H1 (cell line): ENCODE results near the gene RBM4B. TPM values are rescaled to one million over a fixed set of nuclear protein-coding genes. Genes with fewer than 3 reads are reported as not detected.

Experiments used
- CTCF ChIA-PET: fragments of 300-600 bp; sonication (Branson Sonifier 250); formaldehyde crosslinking; loops from one replicate; lab custom pipeline; 2021; ENCODE audit not compliant: partially characterized antibody; lab: Charles Lee
- POLR2A ChIA-PET: fragments of 300-600 bp; sonication (Branson Sonifier 250); formaldehyde crosslinking; loops from one replicate; lab custom pipeline; 2021; ENCODE audit warnings: inconsistent platforms; ENCODE audit not compliant: partially characterized antibody; lab: Charles Lee
- DNase-seq, 2 experiments: peaks; one replicate each; pipeline versions ENCODE4 v3.0.0 to v3.0.0-alpha.2; 2010 to 2022; ENCODE audit warnings: low spot score in 2 of 2, low read depth in 1 of 2, mixed read lengths in 1 of 2
- FAIRE-seq: peaks from 2 replicates; lab custom pipeline; 2011; peaks lifted over from hg19 to GRCh38; lab: Jason Lieb, UNC
- H2AFZ ChIP-seq: 2 replicates; pipeline ENCODE4 v1.8.1; 2012; ENCODE audit warnings: low read length, inconsistent platforms
- H2AK5ac ChIP-seq: 2 replicates; pipeline ENCODE4 v1.6.1; 2013; ENCODE audit warnings: low read depth, low read length
- H2BK120ac ChIP-seq: replicated peaks from 2 replicates; pipeline ENCODE3; 2013; ENCODE audit warnings: low read depth, low read length, inconsistent platforms
- H2BK12ac ChIP-seq: 2 replicates; pipeline ENCODE4 v1.6.1; 2013; ENCODE audit warnings: low read depth, low read length
- H2BK15ac ChIP-seq: 2 replicates; pipeline ENCODE4 v1.6.1; 2013; ENCODE audit warnings: low read length
- H2BK20ac ChIP-seq: 2 replicates; pipeline ENCODE4 v1.6.1; 2013; ENCODE audit warnings: low read length
- H2BK5ac ChIP-seq: 2 replicates; pipeline ENCODE4 v1.6.1; 2013; ENCODE audit warnings: low read depth, low read length
- H3K14ac ChIP-seq: 2 replicates; pipeline ENCODE4 v1.6.1; 2013; ENCODE audit warnings: inconsistent platforms; ENCODE audit not compliant: insufficient read length
- H3K18ac ChIP-seq: 2 replicates; pipeline ENCODE4 v1.6.1; 2013; ENCODE audit warnings: low read length; ENCODE audit errors: extremely low read depth
- H3K23ac ChIP-seq: 2 replicates; pipeline ENCODE4 v1.6.1; 2013; ENCODE audit warnings: inconsistent platforms; ENCODE audit not compliant: insufficient read length
- H3K23me2 ChIP-seq: 2 replicates; pipeline ENCODE4 v1.6.1; 2013; ENCODE audit warnings: low read depth, low read length
- H3K27ac ChIP-seq: 2 replicates; pipeline ENCODE4 v1.6.1; 2011; ENCODE audit warnings: low read depth, low read length, inconsistent platforms
- H3K27me3 ChIP-seq, 4 experiments: replicated peaks in 1 of 4; 1 replicate in 1 of 4; 2 replicates in 3 of 4; pipeline versions ENCODE4 v1.6.1 to v1.8.1; 2011 to 2013; ENCODE audit warnings: low read length in 3 of 4, mild to moderate bottlenecking in 3 of 4, inconsistent platforms in 2 of 4, mixed read lengths in 2 of 4, moderate library complexity in 1 of 4; ENCODE audit not compliant: control insufficient read depth in 3 of 4, insufficient read depth in 3 of 4; ENCODE audit errors: extremely low read depth in 1 of 4
- H3K36me3 ChIP-seq, 4 experiments: 2 replicates each; pipeline versions ENCODE4 v1.6.1 to v1.8.1; 2011 to 2013; ENCODE audit warnings: mild to moderate bottlenecking in 4 of 4, low read length in 3 of 4, moderate library complexity in 2 of 4, control low read depth in 1 of 4, inconsistent platforms in 1 of 4; ENCODE audit not compliant: insufficient read depth in 4 of 4, control insufficient read depth in 2 of 4
- H3K4ac ChIP-seq: replicated peaks from 2 replicates; pipeline ENCODE3; 2013; ENCODE audit warnings: low read length, low read depth, mixed read lengths, inconsistent platforms; ENCODE audit not compliant: insufficient read length
- H3K4me1 ChIP-seq, 4 experiments: replicated peaks in 1 of 4; 1 replicate in 1 of 4; 2 replicates in 3 of 4; pipeline versions ENCODE4 v1.6.1 to v1.8.1; 2011 to 2013; ENCODE audit warnings: low read length in 3 of 4, inconsistent platforms in 2 of 4, mixed read lengths in 1 of 4; ENCODE audit not compliant: insufficient read depth in 4 of 4, control insufficient read depth in 3 of 4
- H3K4me2 ChIP-seq, 2 experiments: 2 replicates each; pipeline versions ENCODE4 v1.6.1 to v1.8.1; 2011 to 2013; ENCODE audit warnings: low read depth in 2 of 2, low read length in 2 of 2, control low read depth in 1 of 2, inconsistent platforms in 1 of 2, mild to moderate bottlenecking in 1 of 2; ENCODE audit not compliant: insufficient read depth in 1 of 2
- H3K4me3 ChIP-seq, 4 experiments: fragments of 200-600, 300-600 bp in 1 of 4; sonication (generic), shearing (Covaris generic), sonication (Bioruptor Twin) in 1 of 4; 2 replicates each; pipeline versions ENCODE4 v1.5.1 to v1.8.1; 2011 to 2016; ENCODE audit warnings: low read length in 4 of 4, low read depth in 3 of 4, control low read depth in 2 of 4, inconsistent platforms in 2 of 4, mild to moderate bottlenecking in 2 of 4, mixed read lengths in 1 of 4, moderate library complexity in 1 of 4; ENCODE audit not compliant: insufficient read depth in 2 of 4; ENCODE audit errors: extremely low read depth in 1 of 4
- H3K56ac ChIP-seq: replicated peaks from 2 replicates; pipeline ENCODE3; 2013; ENCODE audit warnings: low read depth, mild to moderate bottlenecking, mixed read lengths, low read length, inconsistent platforms; ENCODE audit not compliant: insufficient read length
- H3K79me1 ChIP-seq: 2 replicates; pipeline ENCODE4 v1.6.1; 2013; ENCODE audit warnings: low read depth, low read length, control low read depth
- H3K79me2 ChIP-seq, 2 experiments: 2 replicates each; pipeline versions ENCODE4 v1.6.1 to v1.8.1; 2012 to 2013; ENCODE audit warnings: low read length in 2 of 2, mild to moderate bottlenecking in 2 of 2, inconsistent platforms in 1 of 2; ENCODE audit not compliant: insufficient read depth in 2 of 2, control insufficient read depth in 1 of 2
- H3K9ac ChIP-seq, 4 experiments: replicated peaks in 1 of 4; 1 replicate in 1 of 4; 2 replicates in 3 of 4; pipeline versions ENCODE4 v1.6.1 to v1.8.1; 2011 to 2013; ENCODE audit warnings: low read depth in 3 of 4, low read length in 3 of 4, control low read depth in 2 of 4, mild to moderate bottlenecking in 2 of 4, moderate library complexity in 2 of 4, inconsistent platforms in 1 of 4; ENCODE audit errors: extremely low read depth in 1 of 4
- H3K9me3 ChIP-seq, 2 experiments: 2 replicates each; pipeline versions ENCODE4 v1.6.1 to v1.8.1; 2012 to 2013; ENCODE audit warnings: mild to moderate bottlenecking in 2 of 2, moderate library complexity in 2 of 2, control low read depth in 1 of 2, inconsistent platforms in 1 of 2, low read depth in 1 of 2, low read length in 1 of 2, mixed read lengths in 1 of 2; ENCODE audit not compliant: insufficient read depth in 2 of 2
- H4K20me1 ChIP-seq, 2 experiments: replicated peaks in 1 of 2; 2 replicates each; pipeline versions ENCODE3 to v1.8.1; 2011 to 2013; ENCODE audit warnings: inconsistent platforms in 2 of 2, low read length in 2 of 2, mild to moderate bottlenecking in 1 of 2; ENCODE audit not compliant: insufficient read depth in 2 of 2, control insufficient read depth in 1 of 2
- H4K5ac ChIP-seq: 2 replicates; pipeline ENCODE4 v1.6.1; 2013; ENCODE audit warnings: low read length, low read depth, mixed read lengths, inconsistent platforms; ENCODE audit not compliant: insufficient read length
- H4K8ac ChIP-seq: 2 replicates; pipeline ENCODE4 v1.8.0; 2013; ENCODE audit warnings: mild to moderate bottlenecking, moderate library complexity, low read length, inconsistent platforms; ENCODE audit not compliant: insufficient read depth; ENCODE audit errors: extremely low read depth
- H4K91ac ChIP-seq: replicated peaks from 2 replicates; pipeline ENCODE3; 2013; ENCODE audit warnings: low read length, mixed read lengths, inconsistent platforms; ENCODE audit not compliant: insufficient read length
- BRCA1 ChIP-seq: IDR thresholded peaks from 2 replicates; pipeline ENCODE4 v1.6.1; 2012; ENCODE audit warnings: low read depth, low read length, improper control_type of control experiment
- FOSL1 ChIP-seq: IDR thresholded peaks from 2 replicates; pipeline ENCODE4 v1.6.1; 2011; ENCODE audit warnings: mild to moderate bottlenecking, low read depth, low read length, moderate library complexity; ENCODE audit not compliant: insufficient read depth
- GTF2F1 ChIP-seq: IDR thresholded peaks from 2 replicates; pipeline ENCODE4 v1.6.1; 2012; ENCODE audit warnings: low read depth, low read length, improper control_type of control experiment, borderline replicate concordance
- POU5F1 ChIP-seq: IDR thresholded peaks from 2 replicates; pipeline ENCODE4 v1.6.1; 2011; ENCODE audit warnings: low read depth, mild to moderate bottlenecking, low read length, moderate library complexity
- SP2 ChIP-seq: IDR thresholded peaks from 2 replicates; pipeline ENCODE4 v1.6.1; 2012; ENCODE audit warnings: mild to moderate bottlenecking, low read length, inconsistent platforms
- TCF12 ChIP-seq: IDR thresholded peaks from 2 replicates; pipeline ENCODE4 v1.6.1; 2011; ENCODE audit warnings: low read depth, mild to moderate bottlenecking, low read length
- ZNF274 ChIP-seq: IDR thresholded peaks from 2 replicates; pipeline ENCODE4 v1.7.0; 2012; ENCODE audit warnings: low read length, borderline replicate concordance; ENCODE audit errors: extremely low read depth
- WGBS, 2 experiments: shearing (Covaris generic) in 1 of 2; methylation state at CpG; one replicate each; pipeline versions ENCODE4 v1.1.6 to v1.1.7; 2013 to 2015; ENCODE audit warnings: low lambda C conversion rate in 2 of 2, mixed read lengths in 2 of 2, inconsistent platforms in 1 of 2, low coverage in 1 of 2, missing lambda C conversion rate in 1 of 2; ENCODE audit not compliant: insufficient replicate concordance in 2 of 2, insufficient coverage in 1 of 2, insufficient read length in 1 of 2; ENCODE audit errors: extremely low coverage in 1 of 2, missing lambda C conversion rate in 1 of 2; 5-methylcytosine and 5-hydroxymethylcytosine counted together
- polyA plus RNA-seq, 7 experiments: library from polyadenylated mRNA; depleted of rRNA in 3 of 7; stranded (reverse) in 5 of 7; unstranded in 2 of 7; fragments of >200 nt in 5 of 7; fragments of 200-250 nt in 2 of 7; gene quantifications; 1 replicate in 5 of 7; 2 replicates in 1 of 7; 4 replicates in 1 of 7; pipeline versions ENCODE4 v1.2.1 to v1.2.3, GENCODE V29; 2011 to 2013; ENCODE audit warnings: missing spikeins in 2 of 7, mixed read lengths in 2 of 7
- total RNA-seq: library from RNA; stranded (reverse); fragmentation: NEBNext Ultra II Directional; extraction: Animal tissue kit (Norgen Biotek cat#: 25700); gene quantifications from 2 replicates; pipeline ENCODE4 v1.2.1, GENCODE V29; 2021
- TF ChIP-seq, protein P1 (sequence below): IDR thresholded peaks from 2 replicates; pipeline ENCODE4 v1.6.1; 2012; ENCODE audit warnings: low read length, inconsistent platforms

RBM4B gene
- total and polyA plus RNA-seq, 2 of the 8 experiments (the other 6 are each of a cell fraction or from before 2014, with no cell fraction given), result 27.5 to 30.5 TPM

DNA sequence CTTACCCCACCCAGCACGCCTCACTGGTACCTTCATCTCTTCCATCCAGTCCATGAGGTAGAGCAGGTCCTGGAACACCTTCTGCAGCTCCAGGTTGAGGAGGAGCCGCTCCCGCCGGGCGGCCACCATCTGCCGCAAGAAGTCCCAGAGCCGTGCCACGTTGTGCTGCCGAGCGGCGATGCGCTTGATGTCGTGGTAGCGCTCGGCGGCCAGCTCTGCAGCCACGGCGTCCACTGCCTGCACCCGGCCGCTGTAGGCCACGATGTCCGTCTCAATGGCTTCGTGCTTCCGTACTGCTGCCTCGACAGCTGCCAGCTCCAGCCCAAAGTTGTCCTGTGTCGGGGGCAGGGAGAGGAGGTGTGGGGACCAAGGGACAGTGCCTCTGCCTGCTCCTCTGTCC, 29.8 kb upstream of the RBM4B start:
- H3K27ac ChIP-seq, result no peak overlapping the region
- H3K9ac ChIP-seq, result no peak overlapping the region
- no peak overlapping the region for H3K14ac ChIP-seq
- ChIA-PET CTCF (interaction anchor here (1.7 kb wide), 1 partner anchor 14 kb away, joined by 5 read pairs; no protein-coding TSS in a partner anchor), POLR2A (interaction anchor here (0.9 to 1.0 kb wide), 2 partner anchors 9 to 11 kb away, joined by 3 read pairs; no protein-coding TSS in a partner anchor)
- no peak overlapping the region for H4K91ac ChIP-seq
- H2BK120ac ChIP-seq, result no peak overlapping the region
- DNase-seq (no peak), FAIRE-seq (no peak)
- no peak overlapping the region for H2BK5ac ChIP-seq
- WGBS, 2 experiments, result 94% methylated on average over 26 of the region's 26 CpGs; no CpG with 5 or more reads in 1 of the 2 experiments
- TF ChIP-seq TCF12 (no peak), GTF2F1 (no peak), FOSL1 (no peak), SP2 (no peak), BRCA1 (no peak), ZNF274 (no peak), POU5F1 (no peak)
- TF ChIP-seq, protein P1, sequence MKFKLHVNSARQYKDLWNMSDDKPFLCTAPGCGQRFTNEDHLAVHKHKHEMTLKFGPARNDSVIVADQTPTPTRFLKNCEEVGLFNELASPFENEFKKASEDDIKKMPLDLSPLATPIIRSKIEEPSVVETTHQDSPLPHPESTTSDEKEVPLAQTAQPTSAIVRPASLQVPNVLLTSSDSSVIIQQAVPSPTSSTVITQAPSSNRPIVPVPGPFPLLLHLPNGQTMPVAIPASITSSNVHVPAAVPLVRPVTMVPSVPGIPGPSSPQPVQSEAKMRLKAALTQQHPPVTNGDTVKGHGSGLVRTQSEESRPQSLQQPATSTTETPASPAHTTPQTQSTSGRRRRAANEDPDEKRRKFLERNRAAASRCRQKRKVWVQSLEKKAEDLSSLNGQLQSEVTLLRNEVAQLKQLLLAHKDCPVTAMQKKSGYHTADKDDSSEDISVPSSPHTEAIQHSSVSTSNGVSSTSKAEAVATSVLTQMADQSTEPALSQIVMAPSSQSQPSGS, result no peak
- H3K4me2 ChIP-seq, result no peak overlapping the region
- no peaks in the 10 kb centered on the region for H3K27me3 ChIP-seq
- H2AK5ac ChIP-seq, result no peak overlapping the region
- no peak overlapping the region for H2BK20ac ChIP-seq
- H3K56ac ChIP-seq, result no peak overlapping the region
- no peaks in the 10 kb centered on the region for H3K79me2 ChIP-seq
- no peak overlapping the region for H2AFZ ChIP-seq
- no peak overlapping the region for H3K4me3 ChIP-seq
- no peak overlapping the region for H3K4ac ChIP-seq
- peaks cover 16 to 57% (median 43%) of the 10 kb centered on the region in 4 experiments for H3K36me3 ChIP-seq
- no peaks in the 10 kb centered on the region for H3K23me2 ChIP-seq
- H4K5ac ChIP-seq, result no peak overlapping the region
- H4K20me1 ChIP-seq, result no peaks in the 10 kb centered on the region
- H3K18ac ChIP-seq, result no peak overlapping the region
- no peak overlapping the region for H4K8ac ChIP-seq
- no peaks in the 10 kb centered on the region for H3K4me1 ChIP-seq
- H3K9me3 ChIP-seq, result no peaks in the 10 kb centered on the region
- no peak overlapping the region for H3K23ac ChIP-seq
- no peaks in the 10 kb centered on the region for H3K79me1 ChIP-seq
- H2BK15ac ChIP-seq, result no peak overlapping the region
- no peak overlapping the region for H2BK12ac ChIP-seq
